Vagina (tissue), 2 donors: Measurements from ENCODE around the gene ZMYM5.

Source experiments
- POLR2A ChIP-seq, 2 donors: fragments of 450-650 bp; IDR thresholded peaks; one replicate each; pipeline ENCODE4 v1.6.1; 2017; ENCODE audit warnings: antibody characterized with exemption in 2 of 2, mild to moderate bottlenecking in 2 of 2, moderate library complexity in 2 of 2
- TF ChIP-seq, protein P1 (sequence below), 3 experiments: fragments of 450-650 bp in 2 of 3; fragments of 200-600 bp in 1 of 3; sonication (generic) in 1 of 3; IDR thresholded peaks; one replicate each; pipeline ENCODE4 v1.5.1; 2017 to 2019; ENCODE audit warnings: antibody characterized with exemption in 3 of 3, mild to moderate bottlenecking in 2 of 3, moderate library complexity in 2 of 3

- TF ChIP-seq, protein P1, sequence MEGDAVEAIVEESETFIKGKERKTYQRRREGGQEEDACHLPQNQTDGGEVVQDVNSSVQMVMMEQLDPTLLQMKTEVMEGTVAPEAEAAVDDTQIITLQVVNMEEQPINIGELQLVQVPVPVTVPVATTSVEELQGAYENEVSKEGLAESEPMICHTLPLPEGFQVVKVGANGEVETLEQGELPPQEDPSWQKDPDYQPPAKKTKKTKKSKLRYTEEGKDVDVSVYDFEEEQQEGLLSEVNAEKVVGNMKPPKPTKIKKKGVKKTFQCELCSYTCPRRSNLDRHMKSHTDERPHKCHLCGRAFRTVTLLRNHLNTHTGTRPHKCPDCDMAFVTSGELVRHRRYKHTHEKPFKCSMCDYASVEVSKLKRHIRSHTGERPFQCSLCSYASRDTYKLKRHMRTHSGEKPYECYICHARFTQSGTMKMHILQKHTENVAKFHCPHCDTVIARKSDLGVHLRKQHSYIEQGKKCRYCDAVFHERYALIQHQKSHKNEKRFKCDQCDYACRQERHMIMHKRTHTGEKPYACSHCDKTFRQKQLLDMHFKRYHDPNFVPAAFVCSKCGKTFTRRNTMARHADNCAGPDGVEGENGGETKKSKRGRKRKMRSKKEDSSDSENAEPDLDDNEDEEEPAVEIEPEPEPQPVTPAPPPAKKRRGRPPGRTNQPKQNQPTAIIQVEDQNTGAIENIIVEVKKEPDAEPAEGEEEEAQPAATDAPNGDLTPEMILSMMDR (IDR thresholded peaks at IDR 0.05): no peak
- no peak for TF ChIP-seq POLR2A (IDR thresholded peaks at IDR 0.05)
These were observed 25.4 kb upstream of the ZMYM5 start for GRCh38 chr13:19888799-19889198.
